ENCODE measurements around the gene LOXL3. TPM values are rescaled to one million over a fixed set of nuclear protein-coding genes. Genes with fewer than 3 reads are reported as not detected.

The LOXL3 gene
- total RNA-seq, 2 experiments from 2014 or later: 0.25 TPM; not detected in 1

DNA sequence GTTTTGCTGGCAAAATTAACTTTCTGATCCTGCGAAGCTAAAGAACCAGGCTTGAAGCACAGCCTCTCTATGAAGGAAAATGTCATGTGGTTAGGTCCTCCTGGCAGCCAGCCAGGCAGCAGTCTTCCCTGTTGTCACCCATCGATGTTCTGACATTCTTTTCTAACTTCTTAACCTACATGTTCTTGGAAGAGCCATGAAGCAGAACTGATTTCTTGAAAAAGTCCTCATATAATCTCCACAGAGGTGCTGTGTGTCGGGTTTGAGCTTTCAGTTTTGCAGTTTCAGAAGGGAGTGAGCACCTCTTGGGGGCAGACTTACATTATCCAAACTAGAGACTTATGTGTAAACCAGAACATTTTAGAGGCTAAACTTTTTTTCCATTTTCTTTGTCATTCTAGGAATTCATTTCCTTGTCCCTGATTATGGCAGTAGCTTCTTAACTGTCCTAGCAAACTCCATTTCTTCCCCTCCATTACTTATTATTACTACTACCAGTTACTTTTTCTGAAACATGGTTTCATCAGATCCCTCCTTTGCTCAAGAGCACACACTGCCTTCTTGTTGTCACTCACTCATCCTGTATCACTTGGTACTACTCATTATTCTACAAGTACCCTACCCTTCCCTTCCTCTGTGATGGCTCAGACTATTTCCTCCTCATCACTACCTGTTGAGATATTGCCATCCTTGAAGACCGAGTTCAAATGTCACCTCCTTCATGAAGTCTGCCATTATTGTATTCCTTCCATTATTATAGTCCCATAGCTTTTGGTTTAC is 31.9 kb upstream of the LOXL3 start:
- ATAC-seq (ENCODE audit: poor library complexity) (no peak), DNase-seq (peak in 4 of 14 experiments; percentile 4 to 42 (median 32))
- H3K27ac Mint-ChIP-seq: no peak overlapping the region
- Histone ChIP-seq H3K4me3 (ENCODE audit: low read length) (no peak overlapping the region), H3K27me3 (ENCODE audit: control insufficient read depth in 1 of 2, insufficient read depth in 2 of 2, low read length in 2 of 2) (peaks cover 0 to under 1% of the 10 kb centered on the region in 2 experiments), H3K36me3 (ENCODE audit: insufficient read depth, low read length) (no peaks in the 10 kb centered on the region), H3K27ac (ENCODE audit: low read depth in 1 of 2, low read length in 2 of 2) (no peak overlapping the region), H3K9me3 (ENCODE audit: control insufficient read depth in 1 of 2, insufficient read depth in 1 of 2, low read length in 2 of 2) (no peaks in the 10 kb centered on the region), H3K4me1 (ENCODE audit: insufficient read depth, low read length) (peaks cover 5% of the 10 kb centered on the region)
- intact Hi-C loops (cut with DNase I, micrococcal nuclease): loop anchor here in 1 of 2 experiments (10.0 kb wide), 1 partner anchor 761 kb away; the partner anchor contains the start of gene STAMBP
- no peaks in the 10 kb centered on the region for H3K9me3 Mint-ChIP-seq
- ChIA-PET POLR2A (interaction anchor here (0.7 to 1.8 kb wide), 3 partner anchors 86 to 128 kb away, joined by 3 to 8 read pairs (median 4); partner anchors contain the start of genes CCDC142 and TTC31), CTCF (interaction anchor here (1.4 to 1.5 kb wide), 2 partner anchors 102 to 104 kb away, joined by 3 to 5 read pairs; partner anchors contain the start of genes CCDC142 and TTC31)
- H3K4me3 Mint-ChIP-seq: no peak overlapping the region
- H3K36me3 Mint-ChIP-seq (ENCODE audit: low read depth): no peaks in the 10 kb centered on the region
- TF ChIP-seq, protein P1, sequence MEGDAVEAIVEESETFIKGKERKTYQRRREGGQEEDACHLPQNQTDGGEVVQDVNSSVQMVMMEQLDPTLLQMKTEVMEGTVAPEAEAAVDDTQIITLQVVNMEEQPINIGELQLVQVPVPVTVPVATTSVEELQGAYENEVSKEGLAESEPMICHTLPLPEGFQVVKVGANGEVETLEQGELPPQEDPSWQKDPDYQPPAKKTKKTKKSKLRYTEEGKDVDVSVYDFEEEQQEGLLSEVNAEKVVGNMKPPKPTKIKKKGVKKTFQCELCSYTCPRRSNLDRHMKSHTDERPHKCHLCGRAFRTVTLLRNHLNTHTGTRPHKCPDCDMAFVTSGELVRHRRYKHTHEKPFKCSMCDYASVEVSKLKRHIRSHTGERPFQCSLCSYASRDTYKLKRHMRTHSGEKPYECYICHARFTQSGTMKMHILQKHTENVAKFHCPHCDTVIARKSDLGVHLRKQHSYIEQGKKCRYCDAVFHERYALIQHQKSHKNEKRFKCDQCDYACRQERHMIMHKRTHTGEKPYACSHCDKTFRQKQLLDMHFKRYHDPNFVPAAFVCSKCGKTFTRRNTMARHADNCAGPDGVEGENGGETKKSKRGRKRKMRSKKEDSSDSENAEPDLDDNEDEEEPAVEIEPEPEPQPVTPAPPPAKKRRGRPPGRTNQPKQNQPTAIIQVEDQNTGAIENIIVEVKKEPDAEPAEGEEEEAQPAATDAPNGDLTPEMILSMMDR (IDR thresholded peaks at IDR 0.05): no peak
- H3K4me1 Mint-ChIP-seq (ENCODE audit: low read depth): peaks cover 13% of the 10 kb centered on the region
- H3K27me3 Mint-ChIP-seq: peaks cover 6% of the 10 kb centered on the region

DNA sequence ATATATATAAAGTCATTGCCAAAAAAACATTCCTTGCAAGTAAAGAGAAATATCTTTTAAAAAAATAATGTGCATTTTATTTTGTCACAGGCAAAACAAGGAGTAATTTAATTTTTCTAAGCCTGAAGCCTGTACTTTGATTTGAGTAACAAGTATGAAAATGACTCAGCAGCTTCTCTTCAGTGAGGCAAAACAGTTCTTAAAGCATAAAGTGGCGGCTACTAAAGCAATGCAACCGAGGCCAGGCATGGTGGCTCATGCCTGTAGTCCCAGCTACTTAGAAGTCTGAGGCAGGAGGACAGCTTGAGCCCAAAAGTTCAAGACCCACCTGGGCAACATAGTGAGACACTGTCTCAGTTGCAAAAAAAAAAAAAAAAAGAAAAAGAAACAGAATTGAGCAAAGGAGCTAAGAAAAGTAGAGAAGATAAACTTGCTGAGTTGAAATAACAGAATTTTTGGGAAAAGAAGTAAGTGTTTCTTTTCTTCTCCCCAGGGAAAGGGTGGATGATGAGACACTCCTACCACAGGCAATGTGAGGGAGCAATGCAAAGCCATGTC is 30.4 kb upstream of the LOXL3 start:
- ChIA-PET CTCF (no interaction called here), POLR2A (interaction anchor here (1.8 kb wide), 1 partner anchor 101 kb away, joined by 8 read pairs; the partner anchor contains the start of genes CCDC142 and TTC31)
- no peak overlapping the region for H3K27ac ChIP-seq (ENCODE audit: low read depth in 1 of 2, low read length in 2 of 2)
- no peak for ATAC-seq (ENCODE audit: poor library complexity)
- no peak for DNase-seq
- TF ChIP-seq, protein P1 (IDR thresholded peaks at IDR 0.05): no peak
- H3K27me3 ChIP-seq (ENCODE audit: control insufficient read depth in 1 of 2, insufficient read depth in 2 of 2, low read length in 2 of 2): no peaks in the 10 kb centered on the region
- H3K27me3 Mint-ChIP-seq: peaks cover 11% of the 10 kb centered on the region
- H3K4me3 Mint-ChIP-seq: no peak overlapping the region
- no peak overlapping the region for H3K4me3 ChIP-seq (ENCODE audit: low read length)
- peaks cover 5% of the 10 kb centered on the region for H3K4me1 ChIP-seq (ENCODE audit: insufficient read depth, low read length)
- no peaks in the 10 kb centered on the region for H3K9me3 ChIP-seq (ENCODE audit: control insufficient read depth in 1 of 2, insufficient read depth in 1 of 2, low read length in 2 of 2)
- no peaks in the 10 kb centered on the region for H3K36me3 Mint-ChIP-seq (ENCODE audit: low read depth)
- H3K4me1 Mint-ChIP-seq (ENCODE audit: low read depth): peaks cover 13% of the 10 kb centered on the region
- no peaks in the 10 kb centered on the region for H3K36me3 ChIP-seq (ENCODE audit: insufficient read depth, low read length)
- H3K9me3 Mint-ChIP-seq: no peaks in the 10 kb centered on the region
- no peak overlapping the region for H3K27ac Mint-ChIP-seq
- intact Hi-C loops (cut with DNase I, micrococcal nuclease): loop anchor here in 1 of 2 experiments (10.0 kb wide), 1 partner anchor 759 kb away; the partner anchor contains the start of gene STAMBP

DNA sequence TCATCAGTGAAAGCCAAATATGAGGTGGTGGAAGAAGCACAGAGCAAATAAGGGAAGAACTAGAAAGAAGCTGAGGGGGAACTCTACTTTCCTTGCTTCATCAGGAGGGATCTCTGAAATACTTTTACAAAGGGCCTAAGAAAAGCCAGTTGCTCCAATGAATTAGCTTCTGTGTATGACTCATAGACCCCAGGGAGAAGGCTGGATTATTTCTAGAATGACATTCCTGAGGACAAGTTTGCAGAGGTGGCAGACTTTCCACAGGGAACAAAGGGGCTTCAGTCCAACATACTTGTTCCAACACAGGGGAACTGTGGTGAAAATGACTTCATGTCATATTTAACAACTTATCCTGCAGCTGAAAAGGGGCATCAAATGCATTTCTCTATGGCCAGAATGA is 29.8 kb upstream of the LOXL3 start:
- Mint-ChIP-seq H3K4me1 (ENCODE audit: low read depth) (peaks cover 13% of the 10 kb centered on the region), H3K36me3 (ENCODE audit: low read depth) (no peaks in the 10 kb centered on the region), H3K9me3 (no peaks in the 10 kb centered on the region), H3K4me3 (no peak overlapping the region), H3K27me3 (peaks cover 11% of the 10 kb centered on the region), H3K27ac (no peak overlapping the region)
- TF ChIP-seq, protein P1 (IDR thresholded peaks at IDR 0.05): no peak
- ATAC-seq (ENCODE audit: poor library complexity): no peak
- peaks cover 5% of the 10 kb centered on the region for H3K4me1 ChIP-seq (ENCODE audit: insufficient read depth, low read length)
- no peaks in the 10 kb centered on the region for H3K9me3 ChIP-seq (ENCODE audit: control insufficient read depth in 1 of 2, insufficient read depth in 1 of 2, low read length in 2 of 2)
- no peaks in the 10 kb centered on the region for H3K27me3 ChIP-seq (ENCODE audit: control insufficient read depth in 1 of 2, insufficient read depth in 2 of 2, low read length in 2 of 2)
- H3K36me3 ChIP-seq (ENCODE audit: insufficient read depth, low read length): no peaks in the 10 kb centered on the region
- H3K27ac ChIP-seq (ENCODE audit: low read depth in 1 of 2, low read length in 2 of 2): no peak overlapping the region
- intact Hi-C loops (cut with DNase I, micrococcal nuclease): loop anchor here in 1 of 2 experiments (10.0 kb wide), 1 partner anchor 759 kb away; the partner anchor contains the start of gene STAMBP
- H3K4me3 ChIP-seq (ENCODE audit: low read length): no peak overlapping the region
- ChIA-PET CTCF (no interaction called here), POLR2A (no interaction called here)
- no peak for DNase-seq

Data from CD4-positive, alpha-beta T cell (primary cell).